ENCODE measurements around the gene TPGS1. TPM values are rescaled to one million over a fixed set of nuclear protein-coding genes. Genes with fewer than 3 reads are reported as not detected.

TPGS1 gene, protein sequence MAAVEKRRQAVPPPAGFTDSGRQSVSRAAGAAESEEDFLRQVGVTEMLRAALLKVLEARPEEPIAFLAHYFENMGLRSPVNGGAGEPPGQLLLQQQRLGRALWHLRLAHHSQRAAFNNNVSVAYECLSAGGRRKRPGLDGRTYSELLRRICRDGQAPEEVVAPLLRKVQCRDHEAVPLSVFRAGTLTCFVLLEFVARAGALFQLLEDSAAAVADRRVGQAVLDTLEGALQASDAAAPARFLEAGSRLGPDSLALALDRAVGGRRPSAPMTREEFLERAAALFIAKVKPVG
- 27.6 and 43.0 TPM in 2 replicates for total RNA-seq

DNA sequence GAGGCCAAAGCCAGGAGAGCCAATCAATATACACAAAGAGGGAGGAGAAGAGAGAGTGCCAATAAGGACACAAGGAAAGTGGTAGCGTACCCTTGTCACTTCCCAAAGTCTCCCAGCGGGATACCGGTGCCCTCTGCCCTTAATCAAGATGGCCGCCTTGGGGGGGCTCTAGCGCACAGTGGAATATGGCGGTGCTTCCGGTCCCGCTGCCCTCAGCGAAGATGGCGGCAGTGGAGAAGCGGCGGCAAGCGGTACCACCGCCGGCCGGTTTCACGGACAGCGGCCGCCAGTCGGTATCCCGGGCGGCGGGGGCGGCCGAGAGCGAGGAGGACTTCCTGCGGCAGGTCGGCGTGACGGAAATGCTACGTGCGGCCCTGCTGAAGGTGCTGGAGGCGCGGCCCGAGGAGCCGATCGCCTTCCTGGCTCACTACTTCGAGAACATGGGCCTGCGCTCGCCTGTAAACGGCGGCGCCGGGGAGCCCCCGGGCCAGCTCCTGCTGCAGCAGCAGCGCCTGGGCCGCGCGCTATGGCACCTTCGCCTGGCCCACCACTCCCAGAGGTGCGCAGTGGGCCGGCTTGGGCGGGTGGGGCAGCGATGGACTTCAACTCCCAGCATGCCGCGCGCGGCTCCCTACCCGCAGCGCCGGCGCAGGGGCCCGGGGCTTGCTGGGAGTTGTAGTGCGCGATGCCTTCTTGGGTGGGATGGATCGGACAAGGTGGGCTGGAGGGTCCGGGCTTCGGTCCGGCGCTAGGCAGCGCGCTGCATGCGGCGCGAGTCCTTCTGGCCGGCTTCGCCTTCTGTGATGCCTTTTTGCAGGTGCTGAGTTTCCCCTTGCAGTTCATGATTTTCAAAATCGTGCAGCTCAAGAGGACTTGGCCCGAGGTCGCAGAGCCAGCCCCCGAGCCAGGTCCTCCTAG lies at the start of gene TPGS1:
TPGS1 (plus strand) TSS at position 212 of the 918 bp plus-strand sequence; CDS start at position 222, 10 bp downstream.

DNA sequence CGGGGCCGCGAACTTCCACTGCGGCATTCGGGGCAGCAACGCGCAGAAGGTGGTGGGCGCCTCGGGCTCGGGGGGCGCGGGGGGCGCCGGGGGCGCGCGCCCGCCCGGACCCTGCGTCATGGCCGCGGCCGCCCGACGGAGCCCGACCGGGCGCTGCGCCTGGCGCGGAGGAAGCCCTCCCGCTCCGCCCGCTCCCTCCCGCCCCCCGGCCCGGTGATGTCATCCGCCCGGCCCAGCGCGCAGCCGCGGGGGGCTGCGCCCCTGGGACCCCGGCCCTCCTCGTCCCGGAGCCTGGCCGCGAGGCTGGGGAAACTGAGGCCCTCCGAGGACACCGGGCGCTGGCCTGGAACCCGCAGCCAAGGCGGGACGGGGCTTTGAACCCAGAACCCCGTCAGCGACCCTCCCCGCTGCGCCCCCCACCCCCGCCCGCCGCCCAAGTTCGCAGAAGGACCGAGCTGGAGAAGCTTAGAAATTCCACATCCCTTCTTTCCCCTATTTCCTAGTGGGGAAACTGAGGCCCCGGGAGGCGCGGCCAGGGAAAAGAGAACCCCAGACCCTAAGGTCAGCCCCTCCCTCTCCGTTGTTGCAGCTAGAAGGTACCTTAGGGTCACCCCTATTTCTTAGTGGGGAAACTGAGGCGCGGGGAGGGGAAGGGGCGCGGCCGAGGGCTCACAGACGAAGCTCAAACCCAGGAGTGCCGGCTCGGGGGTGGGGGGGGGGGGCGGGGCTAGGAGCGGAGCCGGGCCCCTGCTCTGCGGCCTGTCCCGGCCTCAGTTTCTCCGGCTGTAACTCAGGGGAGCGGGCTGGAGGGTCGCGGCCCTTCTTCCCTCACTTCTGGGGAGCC lies 46.2 kb upstream of the TPGS1 start, which contains the start of gene SHC2:
SHC2 (minus strand) TSS at position 157 of the 844 bp plus-strand sequence; CDS start at position 120, 37 bp downstream.

DNA sequence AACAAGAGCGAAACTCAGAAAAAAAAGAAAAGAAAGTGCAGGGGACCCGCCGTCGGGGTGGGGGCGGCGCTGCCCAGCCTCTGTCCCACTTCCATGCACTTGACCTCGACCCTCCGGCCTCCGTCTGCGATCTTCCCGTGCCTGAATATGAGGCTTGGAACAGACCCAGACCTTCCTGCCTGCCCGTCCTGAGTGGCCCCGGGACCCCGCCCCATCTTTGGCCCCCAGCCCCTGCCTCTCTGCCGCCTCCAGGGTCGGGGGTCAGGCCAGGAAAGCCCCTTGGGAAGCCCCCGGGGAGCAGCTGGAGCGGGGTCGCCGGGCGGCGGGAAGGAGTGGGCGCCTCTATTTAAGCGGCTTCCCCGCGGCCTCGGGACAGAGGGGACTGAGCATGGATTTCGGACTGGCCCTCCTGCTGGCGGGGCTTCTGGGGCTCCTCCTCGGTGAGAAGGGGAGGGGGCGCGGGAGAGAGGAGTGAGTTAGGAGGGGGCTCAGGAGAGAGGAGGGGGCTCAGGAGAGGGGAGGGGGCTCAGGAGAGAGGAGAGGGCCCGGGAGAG lies 11.1 kb upstream of the TPGS1 start, which contains the start of gene MADCAM1:
MADCAM1 (plus strand) TSS at position 375 of the 554 bp plus-strand sequence; CDS start at position 389, 14 bp downstream.

DNA sequence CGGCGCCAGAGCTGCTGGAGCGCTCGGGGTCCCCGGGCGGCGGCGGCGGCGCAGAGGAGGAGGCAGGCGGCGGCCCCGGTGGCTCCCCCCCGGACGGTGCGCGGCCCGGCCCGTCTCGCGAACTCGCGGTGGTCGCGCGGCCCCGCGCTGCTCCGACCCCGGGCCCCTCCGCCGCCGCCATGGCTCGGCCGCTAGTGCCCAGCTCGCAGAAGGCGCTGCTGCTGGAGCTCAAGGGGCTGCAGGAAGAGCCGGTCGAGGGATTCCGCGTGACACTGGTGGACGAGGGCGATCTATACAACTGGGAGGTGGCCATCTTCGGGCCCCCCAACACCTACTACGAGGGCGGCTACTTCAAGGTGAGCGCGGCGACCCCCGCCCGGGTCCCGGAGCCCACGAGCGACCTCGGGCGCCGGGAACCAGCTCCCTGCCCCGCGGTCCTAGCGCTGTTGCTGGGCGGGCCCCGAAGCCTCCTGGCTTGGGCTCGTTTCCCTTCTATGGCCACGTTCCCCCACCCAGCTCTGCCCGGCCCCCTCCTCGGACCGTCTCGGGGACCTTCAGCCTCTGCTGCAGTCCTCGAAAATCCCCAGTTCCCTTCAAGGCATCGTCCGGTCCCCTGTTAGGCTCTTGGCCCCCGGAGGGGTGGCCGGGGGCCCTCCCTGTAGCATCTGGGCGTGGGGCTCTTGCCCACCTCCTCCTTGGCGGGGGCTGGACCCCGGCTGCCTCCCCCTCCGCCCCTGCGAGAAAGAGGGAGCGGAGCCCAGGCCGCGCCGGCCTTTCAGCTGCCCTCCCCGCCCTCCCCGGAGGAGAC lies 24.7 kb downstream of the TPGS1 start, which contains the start of gene CDC34:
CDC34 (plus strand) TSS at position 8 of the 808 bp plus-strand sequence; CDS start at position 180, 172 bp downstream.

DNA sequence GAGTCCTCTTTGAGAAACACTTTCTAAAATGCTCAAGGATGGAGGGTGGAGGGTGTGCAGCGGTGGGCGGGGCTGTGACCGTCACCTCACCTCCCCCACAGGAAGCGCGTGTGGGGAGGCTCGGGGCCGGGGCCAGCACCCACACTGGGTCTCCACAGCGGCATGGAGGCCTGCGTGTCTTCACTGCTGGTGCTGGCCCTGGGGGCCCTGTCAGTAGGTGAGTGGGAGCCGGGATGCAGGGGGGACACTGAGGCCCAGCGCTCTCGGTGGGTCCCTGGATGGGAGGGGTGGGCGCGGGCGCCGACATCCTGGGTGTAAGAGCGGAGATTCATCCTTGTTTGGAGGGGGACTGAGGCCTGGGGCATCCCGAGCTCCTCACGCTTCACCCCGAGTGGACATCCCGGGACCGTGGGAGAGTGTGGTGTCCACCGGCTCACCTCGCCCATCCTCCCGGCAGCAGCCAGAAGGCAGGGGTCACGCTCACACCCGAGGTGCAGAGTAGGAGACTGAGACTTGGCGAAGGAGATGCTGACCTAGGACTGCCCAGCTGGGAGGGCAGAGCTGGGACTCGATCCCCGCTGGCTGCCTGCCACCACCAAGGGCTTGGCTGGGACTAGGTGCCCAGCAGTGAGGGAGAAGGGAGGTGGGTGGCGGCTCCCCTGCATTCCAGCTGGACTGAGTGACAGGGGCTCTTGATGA lies 36.8 kb downstream of the TPGS1 start, which contains the start of gene GZMM:
GZMM (plus strand) TSS at position 144 of the 699 bp plus-strand sequence; CDS start at position 163, 19 bp downstream.

Other genes starting within 250 kb of the TPGS1 start
- gene PLPP2, start 216.1 kb upstream of the TPGS1 start, total RNA-seq, result 7.6 and 9.6 TPM in 2 replicates
- gene MIER2, start 162.7 kb upstream of the TPGS1 start, total RNA-seq, result 13.2 and 15.2 TPM in 2 replicates
- gene C2CD4C, start 98.3 kb upstream of the TPGS1 start, total RNA-seq, result under 0.01 and 0.20 TPM in 2 replicates
- gene SHC2, start 46.5 kb upstream of the TPGS1 start, total RNA-seq, result 0.39 and 0.73 TPM in 2 replicates
- under 0.01 and 0.37 TPM in 2 replicates for gene MADCAM1, start 11.0 kb upstream of the TPGS1 start, total RNA-seq
- 41.5 and 44.8 TPM in 2 replicates for gene CDC34, start 24.3 kb downstream of the TPGS1 start, total RNA-seq
- gene GZMM, start 36.6 kb downstream of the TPGS1 start, total RNA-seq, result not detected in 2 replicates
- gene BSG, start 65.1 kb downstream of the TPGS1 start, total RNA-seq, result 287 and 293 TPM in 2 replicates
- gene HCN2, start 82.4 kb downstream of the TPGS1 start, total RNA-seq, result 0.37 and 0.59 TPM in 2 replicates
- gene POLRMT, start 126.0 kb downstream of the TPGS1 start, total RNA-seq, result 27.6 and 34.6 TPM in 2 replicates
- gene FGF22, start 132.4 kb downstream of the TPGS1 start, total RNA-seq, result not detected in 2 replicates
- gene RNF126, start 155.7 kb downstream of the TPGS1 start, total RNA-seq, result 37.5 and 48.5 TPM in 2 replicates
- gene FSTL3, start 168.9 kb downstream of the TPGS1 start, total RNA-seq, result 29.9 and 33.8 TPM in 2 replicates
- gene PRSS57, start 188.0 kb downstream of the TPGS1 start, total RNA-seq, result not detected in 2 replicates
- 2.5 and 9.9 TPM in 2 replicates for gene PALM, start 201.4 kb downstream of the TPGS1 start, total RNA-seq
- 0.20 TPM in 1 of 2 replicates, not detected in the other for gene MISP, start 243.6 kb downstream of the TPGS1 start, total RNA-seq